Mononuclear cell (primary cell): ENCODE results near the gene SLC9A1. TPM values are rescaled to one million over a fixed set of nuclear protein-coding genes. Genes with fewer than 3 reads are reported as not detected.
"Not testable (repeated sequence)": the region's sequence is repeated elsewhere in the genome, so short reads cannot be mapped to it uniquely, and the experiment has no call there.

Experiments used
- H3K27me3 ChIP-seq: 2 replicates; pipeline ENCODE4 v1.6.0; 2011; ENCODE audit warnings: low read length, control low read depth; ENCODE audit not compliant: insufficient read depth
- H3K4me1 ChIP-seq: 2 replicates; pipeline ENCODE4 v1.5.1; 2011; ENCODE audit warnings: mild to moderate bottlenecking, low read length, control low read depth; ENCODE audit not compliant: insufficient read depth
- H3K4me3 ChIP-seq: 2 replicates; pipeline ENCODE4 v1.5.1; 2011; ENCODE audit warnings: mild to moderate bottlenecking, low read length, moderate library complexity
- H3K9me3 ChIP-seq: 2 replicates; pipeline ENCODE4 v1.5.1; 2011; ENCODE audit warnings: low read depth, mild to moderate bottlenecking, control low read depth, low read length
- total RNA-seq: library from RNA; depleted of rRNA; stranded (reverse); fragments of >200 nt; gene quantifications from one replicate; pipeline ENCODE4 v1.2.3, GENCODE V29; 2012

The SLC9A1 gene
- total RNA-seq, 1 donor = 6.4 TPM

- Histone ChIP-seq H3K9me3 (no peaks in the 10 kb centered on the region), H3K4me3 (no peak overlapping the region), H3K27me3 (no peaks in the 10 kb centered on the region), H3K4me1 (peaks cover 47% of the 10 kb centered on the region)
These were observed 24.1 kb downstream of the SLC9A1 start for GRCh38 chr1:27130798-27131197.

DNA sequence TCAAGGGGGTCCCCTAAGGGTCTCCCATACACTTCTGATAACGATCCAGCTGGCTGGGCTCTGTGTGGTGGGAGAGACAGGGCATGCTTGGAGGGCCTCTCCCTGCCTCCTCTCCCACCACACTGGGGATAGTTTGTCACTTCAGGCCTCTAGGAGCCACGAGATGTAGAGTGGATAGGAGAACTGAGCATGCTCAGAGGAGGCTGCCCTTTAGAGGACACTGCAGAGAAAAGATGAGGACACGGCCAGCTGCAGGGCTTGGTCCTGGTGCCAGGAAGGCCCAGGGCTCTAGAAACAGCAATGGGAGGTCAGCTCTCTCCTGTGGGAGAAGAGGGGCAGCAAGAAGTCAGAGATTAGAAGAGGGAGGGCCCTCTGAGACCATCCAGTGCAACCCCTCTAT lies 25.7 kb downstream of the SLC9A1 start:
- H3K4me1 ChIP-seq = peaks cover 46% of the 10 kb centered on the region
- no peak overlapping the region for H3K4me3 ChIP-seq
- H3K27me3 ChIP-seq = no peaks in the 10 kb centered on the region
- no peaks in the 10 kb centered on the region for H3K9me3 ChIP-seq

DNA sequence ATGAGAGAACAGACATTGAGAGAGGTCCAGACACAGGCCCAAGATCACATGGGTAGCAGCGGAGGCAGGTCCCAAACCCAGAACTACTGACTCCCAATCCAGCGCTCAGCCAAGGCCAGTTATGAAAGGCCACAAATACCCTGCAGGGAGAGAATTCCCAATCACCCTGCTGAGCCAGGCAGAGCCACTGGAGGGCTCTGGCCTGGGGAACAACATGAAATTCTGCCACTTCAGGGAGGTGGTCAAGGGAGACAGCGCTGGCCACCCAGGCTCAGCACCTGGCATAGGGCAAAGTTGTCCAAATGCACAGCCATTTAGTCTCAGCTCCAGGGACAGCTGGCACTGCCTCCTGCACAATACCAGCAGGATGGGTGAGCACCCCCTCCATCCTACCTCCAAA lies 27.5 kb downstream of the SLC9A1 start:
- no peak overlapping the region for H3K4me3 ChIP-seq
- H3K27me3 ChIP-seq = no peaks in the 10 kb centered on the region
- H3K9me3 ChIP-seq = no peaks in the 10 kb centered on the region
- H3K4me1 ChIP-seq = peaks cover 35% of the 10 kb centered on the region

DNA sequence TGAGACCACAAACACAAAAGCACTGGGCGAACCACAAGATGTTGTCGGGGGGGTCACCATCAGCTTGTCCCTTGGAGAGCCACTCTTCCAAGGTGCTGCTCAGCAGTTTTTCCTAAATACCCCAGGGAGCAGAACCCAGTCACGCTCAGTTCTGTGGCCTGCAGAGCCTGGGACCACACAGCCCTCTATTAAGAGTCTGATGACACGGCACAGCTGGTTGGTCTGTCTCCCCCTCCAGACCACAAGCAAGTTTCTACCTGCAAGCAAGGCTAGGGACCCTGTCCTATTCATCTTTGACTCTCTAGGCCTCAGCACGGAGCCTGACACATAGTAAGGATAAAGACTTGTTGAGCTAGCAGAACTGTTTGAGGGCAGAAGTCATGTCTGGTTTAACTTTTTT lies 28.5 kb downstream of the SLC9A1 start:
- no peak overlapping the region for H3K4me3 ChIP-seq
- H3K9me3 ChIP-seq = no peaks in the 10 kb centered on the region
- peaks cover 32% of the 10 kb centered on the region for H3K4me1 ChIP-seq
- no peaks in the 10 kb centered on the region for H3K27me3 ChIP-seq

DNA sequence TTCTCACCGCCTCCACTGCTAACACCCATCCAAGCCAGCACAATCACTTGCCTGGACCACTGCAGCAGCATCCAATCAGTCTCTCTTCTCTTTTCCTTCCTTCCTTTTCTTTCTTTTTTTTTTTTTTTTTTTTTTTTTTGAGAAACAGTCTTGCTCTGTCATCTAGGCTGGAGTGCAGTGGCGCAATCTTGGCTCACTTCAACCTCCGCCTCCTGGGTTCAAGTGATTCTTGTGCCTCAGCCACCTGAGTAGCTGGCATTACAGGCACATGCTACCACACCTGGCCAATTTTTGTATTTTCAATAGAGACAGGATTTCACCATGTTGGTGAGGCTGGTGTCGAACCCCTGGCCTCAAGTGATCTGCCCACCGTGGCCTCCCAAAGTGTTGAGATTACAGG lies 29.8 kb downstream of the SLC9A1 start:
- H3K27me3 ChIP-seq, H3K9me3 ChIP-seq, H3K4me3 ChIP-seq: not testable (repeated sequence)
- peaks cover 32% of the 10 kb centered on the region for H3K4me1 ChIP-seq

- no peaks in the 10 kb centered on the region for H3K27me3 ChIP-seq
- no peak overlapping the region for H3K4me3 ChIP-seq
- peaks cover 40% of the 10 kb centered on the region for H3K4me1 ChIP-seq
- no peaks in the 10 kb centered on the region for H3K9me3 ChIP-seq
These were observed 30.5 kb downstream of the SLC9A1 start for GRCh38 chr1:27124405-27124804.

DNA sequence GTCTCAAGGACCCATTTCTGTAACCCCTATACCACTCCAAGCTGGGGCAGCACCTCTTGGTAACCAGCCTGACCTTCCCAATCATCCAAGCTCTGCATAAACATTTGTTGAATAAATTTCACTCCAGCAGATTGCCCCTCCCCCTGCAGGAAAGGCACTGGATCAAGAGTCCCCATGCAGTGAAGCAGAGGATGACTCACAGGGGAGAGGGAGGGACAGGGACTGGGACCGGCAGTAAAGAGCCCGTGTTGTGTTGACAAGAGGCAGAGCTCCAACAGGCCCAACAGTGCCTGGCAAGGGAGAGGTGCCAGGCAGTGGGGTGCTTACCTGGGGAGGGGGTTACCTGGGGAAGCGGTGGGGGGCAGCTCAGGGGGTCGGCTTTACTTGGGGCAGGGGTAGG lies 32.3 kb downstream of the SLC9A1 start:
- Histone ChIP-seq H3K9me3 (no peaks in the 10 kb centered on the region), H3K27me3 (no peaks in the 10 kb centered on the region), H3K4me3 (no peak overlapping the region), H3K4me1 (peaks cover 56% of the 10 kb centered on the region)

DNA sequence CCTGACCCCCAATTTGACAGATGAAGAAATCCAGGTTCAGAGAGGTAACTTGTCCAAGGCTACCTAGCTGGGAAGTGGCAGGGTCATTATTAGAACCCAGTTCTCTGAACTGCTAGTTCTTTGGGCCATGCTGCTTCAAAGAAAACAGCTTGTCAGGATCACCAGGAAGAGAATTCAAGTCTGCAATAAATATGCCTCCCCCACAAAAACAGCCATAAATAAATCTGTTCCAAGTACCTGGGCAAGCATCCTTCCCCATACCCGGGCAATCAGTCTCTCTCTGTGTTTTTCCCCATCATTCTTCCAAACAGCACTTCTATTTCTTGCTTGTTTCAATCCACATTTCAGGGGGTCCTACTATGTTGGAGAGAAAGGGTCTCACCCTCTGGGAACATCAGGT lies 34.1 kb downstream of the SLC9A1 start:
- Histone ChIP-seq H3K4me3 (no peak overlapping the region), H3K9me3 (no peaks in the 10 kb centered on the region), H3K27me3 (no peaks in the 10 kb centered on the region), H3K4me1 (peaks cover 72% of the 10 kb centered on the region)

GRCh38 chr1:27118440-27118689 lies 36.6 kb downstream of the SLC9A1 start:
- H3K9me3 ChIP-seq = no peaks in the 10 kb centered on the region
- H3K4me3 ChIP-seq = no peak overlapping the region
- no peaks in the 10 kb centered on the region for H3K27me3 ChIP-seq
- H3K4me1 ChIP-seq = peaks cover 82% of the 10 kb centered on the region

DNA sequence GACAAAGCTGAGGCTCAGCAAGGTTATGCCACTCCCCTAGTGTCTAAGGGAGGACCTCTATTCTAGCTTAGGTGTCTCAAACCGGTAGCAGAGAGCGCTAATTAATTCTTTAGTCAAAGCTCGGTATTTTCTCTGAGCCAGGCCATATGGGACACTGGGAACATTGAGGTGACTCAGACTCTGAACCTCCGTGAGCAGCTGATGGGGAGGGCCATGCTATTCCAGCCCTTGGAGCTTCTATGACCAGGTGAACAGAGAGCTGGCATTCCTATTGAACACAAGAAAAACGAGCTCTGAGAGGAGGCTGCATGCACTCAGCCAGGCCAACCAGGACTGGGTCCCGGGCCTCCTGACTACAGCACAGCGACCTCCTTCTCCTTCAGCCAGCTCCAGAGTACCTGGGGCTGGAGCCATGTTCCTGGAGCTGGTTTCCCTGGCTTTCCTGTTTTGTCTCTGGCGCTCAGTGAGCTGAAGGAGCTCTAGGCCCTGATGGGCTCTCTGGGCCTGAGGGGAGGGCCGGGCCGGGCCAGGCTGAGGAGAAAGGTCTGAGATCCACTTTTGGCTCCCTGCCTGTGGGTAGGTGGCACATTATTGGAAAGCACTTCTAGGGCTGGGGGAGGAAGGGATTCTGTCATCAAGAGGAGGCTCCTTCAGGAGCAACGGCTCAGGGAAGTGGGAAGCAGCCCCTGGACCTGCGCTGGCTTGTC lies 37.0 kb downstream of the SLC9A1 start:
- H3K9me3 ChIP-seq = no peaks in the 10 kb centered on the region
- H3K27me3 ChIP-seq = no peaks in the 10 kb centered on the region
- H3K4me1 ChIP-seq = peaks cover 87% of the 10 kb centered on the region
- H3K4me3 ChIP-seq = no peak overlapping the region

DNA sequence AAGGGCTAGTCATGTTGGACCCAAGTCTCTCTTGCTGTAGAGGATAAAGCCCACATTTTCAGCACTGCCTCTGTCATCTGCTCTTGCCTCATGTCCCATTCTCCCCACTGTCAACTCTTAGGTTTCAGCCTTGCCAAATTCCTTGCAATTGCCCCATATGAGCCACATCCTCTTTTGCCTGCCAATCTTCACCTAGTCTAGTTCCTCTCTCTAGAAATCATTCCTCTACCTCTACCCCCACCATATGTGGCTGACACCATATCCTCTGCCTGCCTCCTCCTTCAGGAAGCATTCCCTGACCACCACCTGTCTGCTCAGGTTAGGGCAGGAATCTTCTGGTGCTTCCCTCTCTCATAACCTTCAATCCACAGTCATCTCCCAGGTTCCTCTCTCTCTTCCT lies 38.2 kb downstream of the SLC9A1 start:
- Histone ChIP-seq H3K4me3 (no peak overlapping the region), H3K27me3 (no peaks in the 10 kb centered on the region), H3K9me3 (no peaks in the 10 kb centered on the region), H3K4me1 (peaks cover 93% of the 10 kb centered on the region)

GRCh38 chr1:27116232-27116631 lies 38.7 kb downstream of the SLC9A1 start:
- no peaks in the 10 kb centered on the region for H3K27me3 ChIP-seq
- H3K4me1 ChIP-seq = peaks cover 98% of the 10 kb centered on the region
- H3K9me3 ChIP-seq = no peaks in the 10 kb centered on the region
- H3K4me3 ChIP-seq = no peak overlapping the region

DNA sequence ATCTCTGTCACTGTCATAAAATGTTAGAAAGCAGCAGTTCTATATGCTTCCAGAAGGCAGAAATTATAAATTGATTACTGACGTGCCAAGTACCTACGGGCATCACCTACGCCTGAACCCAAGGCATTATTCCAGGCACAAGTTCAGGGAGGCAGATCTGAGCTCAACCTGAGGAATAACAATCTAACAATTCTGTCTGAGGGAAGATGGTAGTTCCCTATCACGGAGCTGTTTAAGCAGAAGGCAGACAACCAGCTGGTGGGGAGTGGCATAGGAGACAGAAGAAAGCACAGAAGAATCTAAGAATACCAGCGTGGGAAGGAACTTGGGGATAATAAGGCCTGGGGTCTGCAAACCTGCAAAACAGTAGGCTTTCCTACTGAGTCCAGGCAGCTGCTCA lies 40.4 kb downstream of the SLC9A1 start:
- no peak overlapping the region for H3K4me3 ChIP-seq
- H3K4me1 ChIP-seq = peaks cover 91% of the 10 kb centered on the region
- no peaks in the 10 kb centered on the region for H3K9me3 ChIP-seq
- no peaks in the 10 kb centered on the region for H3K27me3 ChIP-seq

DNA sequence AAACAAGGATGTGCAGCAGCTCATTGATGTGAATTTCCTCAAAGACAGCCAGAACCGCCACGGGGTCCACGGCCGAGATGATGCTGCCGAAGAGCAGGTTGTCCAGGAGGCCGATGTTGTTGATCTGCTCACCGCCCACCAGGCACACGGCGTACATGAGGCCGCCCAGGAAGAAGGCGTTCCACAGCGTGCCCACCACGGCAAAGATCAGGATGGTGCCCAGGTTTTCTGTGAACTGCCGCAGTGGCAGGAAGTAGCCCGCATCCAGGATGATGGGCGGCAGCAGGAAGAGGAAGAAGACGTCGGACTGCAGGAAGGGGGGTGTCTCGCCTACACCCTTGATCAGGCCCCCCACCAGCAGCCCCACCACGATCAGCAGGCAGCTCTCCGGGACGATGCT lies 41.1 kb downstream of the SLC9A1 start:
- Histone ChIP-seq H3K4me1 (peaks cover 84% of the 10 kb centered on the region), H3K9me3 (no peaks in the 10 kb centered on the region), H3K4me3 (no peak overlapping the region), H3K27me3 (no peaks in the 10 kb centered on the region)

- Histone ChIP-seq H3K4me1 (peaks cover 66% of the 10 kb centered on the region), H3K9me3 (no peaks in the 10 kb centered on the region), H3K4me3 (no peak overlapping the region), H3K27me3 (no peaks in the 10 kb centered on the region)
These were observed 43.0 kb downstream of the SLC9A1 start for GRCh38 chr1:27111626-27112573.
